HEK293T (cell line): ENCODE data around the gene ERCC5.

Source experiments
- ARNT ChIP-seq: fragments of 450-650 bp; IDR thresholded peaks from 2 replicates; pipeline ENCODE4 v1.6.1; 2017; ENCODE audit warnings: mild to moderate bottlenecking
- CTBP1 ChIP-seq: fragments of 450-650 bp; IDR thresholded peaks from 2 replicates; pipeline ENCODE4 v1.6.1; 2016; ENCODE audit warnings: borderline replicate concordance
- ELF4 ChIP-seq: fragments of 450-650 bp; IDR thresholded peaks from 2 replicates; pipeline ENCODE4 v1.6.1; 2017; ENCODE audit warnings: antibody characterized with exemption
- FOXK2 ChIP-seq: fragments of 450-650 bp; IDR thresholded peaks from 2 replicates; pipeline ENCODE4 v1.6.1; 2016; ENCODE audit warnings: mild to moderate bottlenecking
- FOXM1 ChIP-seq: fragments of 450-650 bp; IDR thresholded peaks from 2 replicates; pipeline ENCODE4 v1.6.1; 2017; ENCODE audit warnings: mild to moderate bottlenecking, borderline replicate concordance
- HDGF ChIP-seq: fragments of 450-650 bp; IDR thresholded peaks from 2 replicates; pipeline ENCODE4 v1.6.1; 2017; ENCODE audit warnings: antibody characterized with exemption, borderline replicate concordance
- LEF1 ChIP-seq: fragments of 450-650 bp; IDR thresholded peaks from 2 replicates; pipeline ENCODE4 v1.6.1; 2017; ENCODE audit warnings: mild to moderate bottlenecking, borderline replicate concordance
- SP1 ChIP-seq: fragments of 450-650 bp; IDR thresholded peaks from 2 replicates; pipeline ENCODE4 v1.6.1; 2017
- SUZ12 ChIP-seq: fragments of 450-650 bp; IDR thresholded peaks from 2 replicates; pipeline ENCODE4 v1.6.1; 2016; ENCODE audit warnings: mild to moderate bottlenecking
- TARDBP ChIP-seq: fragments of 450-650 bp; IDR thresholded peaks from 2 replicates; pipeline ENCODE4 v1.6.1; 2016

DNA sequence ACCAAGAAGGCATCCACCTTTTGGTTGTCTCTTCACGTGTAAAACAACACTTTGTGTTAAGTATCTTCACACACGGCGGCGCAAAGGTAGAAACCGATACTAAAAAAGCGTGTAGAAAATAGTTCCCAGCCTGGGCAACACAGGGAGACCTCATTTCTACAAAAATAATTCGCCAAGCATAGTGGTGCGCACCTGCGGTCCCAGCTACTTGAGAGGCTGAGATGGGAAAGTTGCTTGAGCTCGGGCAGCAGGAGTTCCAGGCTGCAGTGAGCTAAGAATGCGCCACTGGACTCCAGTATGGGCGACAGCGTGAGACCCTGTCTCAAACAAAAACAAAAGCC is 573 bp upstream of the ERCC5 start:
- no peak for TF ChIP-seq SUZ12
- no peak for TF ChIP-seq FOXM1
- no peak for TF ChIP-seq TARDBP
- TF ChIP-seq SP1 = no peak
- TF ChIP-seq CTBP1 = no peak
- no peak for TF ChIP-seq LEF1
- TF ChIP-seq ARNT = no peak
- no peak for TF ChIP-seq FOXK2
- TF ChIP-seq ELF4 = no peak
- TF ChIP-seq HDGF = no peak
